ENCODE measurements around the gene FBXO22.
"Not testable (repeated sequence)": the region's sequence is repeated elsewhere in the genome, so short reads cannot be mapped to it uniquely, and the experiment has no call there.

The FBXO22 gene

GRCh38 chr15:75984706-75985105 lies 81.0 kb downstream of the FBXO22 start:
- DNase-seq, result not testable (repeated sequence)

- DNase-seq, result no peak
These were observed 82.3 kb downstream of the FBXO22 start for GRCh38 chr15:75985971-75986370.

- no peak for DNase-seq
These were observed 85.4 kb downstream of the FBXO22 start for GRCh38 chr15:75989045-75989444.

GRCh38 chr15:75989875-75990274 lies 86.2 kb downstream of the FBXO22 start:
- no peak for DNase-seq
